Lower leg skin (tissue), 4 donors: ENCODE measurements around the gene TLR1. TPM values are rescaled to one million over a fixed set of nuclear protein-coding genes. Genes with fewer than 3 reads are reported as not detected.

Experiments used
- DNase-seq, 2 donors: peaks; one replicate each; pipeline ENCODE4 v3.0.0-alpha.2; 2019; ENCODE audit warnings: low spot score in 2 of 2
- H3K4me3 ChIP-seq: fragments of 200-600 bp; sonication (generic); 2 replicates; pipeline ENCODE4 v1.5.1; 2017; ENCODE audit warnings: mild to moderate bottlenecking, low read depth; ENCODE audit not compliant: poor library complexity, severe bottlenecking
- CTCF ChIP-seq, 3 donors: fragments of 450-650 bp; IDR thresholded peaks; one replicate each; pipeline ENCODE4 v1.5.1; 2016; ENCODE audit warnings: antibody characterized with exemption in 3 of 3, mild to moderate bottlenecking in 3 of 3, moderate library complexity in 2 of 3
- POLR2A ChIP-seq, 2 donors: fragments of 450-650 bp; IDR thresholded peaks; one replicate each; pipeline ENCODE4 v1.6.1; 2016 to 2017; ENCODE audit warnings: antibody characterized with exemption in 2 of 2, mild to moderate bottlenecking in 1 of 2, moderate library complexity in 1 of 2
- WGBS, 2 donors: methylation state at CpG; one replicate each; pipeline ENCODE4 v1.1.5; 2018; 5-methylcytosine and 5-hydroxymethylcytosine counted together
- intact Hi-C: fragments of 100-400 bp; cut with DNase I; formaldehyde crosslinking; loops from one replicate; pipeline ENCODE4 v1.15.0; 2023; ENCODE audit warnings: low total_unique reads
- total RNA-seq, 4 donors: library from RNA; depleted of rRNA; stranded (reverse); fragments of >200 nt; gene quantifications; one replicate each; pipeline ENCODE4 v1.1.0, GENCODE V29; 2016

The TLR1 gene
- total RNA-seq, 4 donors from 2014 or later, result 4.4 to 10.9 (median 7.3) TPM

GRCh38 chr4:38759113-38759789 is 45.3 kb downstream of the TLR1 start:
- intact Hi-C loops, result no loop called here
- DNase-seq, result peak; percentile 67 to 88
- TF ChIP-seq CTCF (IDR thresholded peaks at IDR 0.05) (peak in 1 of 3 donors; percentile 42), POLR2A (IDR thresholded peaks at IDR 0.05) (no peak)
- no peak overlapping the region for H3K4me3 ChIP-seq
- 8 to 11% methylated on average over 8 of the region's 8 CpGs for WGBS, 2 donors

GRCh38 chr4:38757945-38758600 is 46.5 kb downstream of the TLR1 start:
- intact Hi-C loops, result no loop called here
- WGBS, 2 donors, result 85 to 88% methylated on average over 6 of the region's 6 CpGs
- H3K4me3 ChIP-seq, result no peak overlapping the region
- DNase-seq, result no peak
- no peak for TF ChIP-seq CTCF (IDR thresholded peaks at IDR 0.05)
- no peak for TF ChIP-seq POLR2A (IDR thresholded peaks at IDR 0.05)

- WGBS, 2 donors, result 39% methylated on average over 19 of the region's 19 CpGs
- peak; percentile 80 to 92 for DNase-seq
- no peak overlapping the region for H3K4me3 ChIP-seq
- no peak for TF ChIP-seq CTCF (IDR thresholded peaks at IDR 0.05)
- no peak for TF ChIP-seq POLR2A (IDR thresholded peaks at IDR 0.05)
- intact Hi-C loops, result no loop called here
Measured at GRCh38 chr4:38752941-38753806, 51.4 kb downstream of the TLR1 start.

GRCh38 chr4:38752372-38752940 is 52.1 kb downstream of the TLR1 start:
- intact Hi-C loops, result no loop called here
- 35 to 53% methylated on average over 8 of the region's 8 CpGs for WGBS, 2 donors
- H3K4me3 ChIP-seq, result no peak overlapping the region
- no peak for DNase-seq
- TF ChIP-seq POLR2A (IDR thresholded peaks at IDR 0.05), result no peak
- TF ChIP-seq CTCF (IDR thresholded peaks at IDR 0.05), result no peak

- H3K4me3 ChIP-seq, result no peak overlapping the region
- 87 to 91% methylated on average over 13 of the region's 13 CpGs for WGBS, 2 donors
- no peak for TF ChIP-seq CTCF (IDR thresholded peaks at IDR 0.05)
- no peak for TF ChIP-seq POLR2A (IDR thresholded peaks at IDR 0.05)
- DNase-seq, result no peak
- intact Hi-C loops, result no loop called here
Measured at GRCh38 chr4:38751341-38752010, 53.1 kb downstream of the TLR1 start.
